HG03095 (cell line): Measurements from ENCODE around the gene CPHXL2.

Source experiments
- ATAC-seq: cut with Tn5 transposase; IDR thresholded peaks from one replicate; pipeline ENCODE4 v1.9.1; 2021; ENCODE audit warnings: moderate library complexity; ENCODE audit not compliant: unreplicated experiment

The CPHXL2 gene

DNA sequence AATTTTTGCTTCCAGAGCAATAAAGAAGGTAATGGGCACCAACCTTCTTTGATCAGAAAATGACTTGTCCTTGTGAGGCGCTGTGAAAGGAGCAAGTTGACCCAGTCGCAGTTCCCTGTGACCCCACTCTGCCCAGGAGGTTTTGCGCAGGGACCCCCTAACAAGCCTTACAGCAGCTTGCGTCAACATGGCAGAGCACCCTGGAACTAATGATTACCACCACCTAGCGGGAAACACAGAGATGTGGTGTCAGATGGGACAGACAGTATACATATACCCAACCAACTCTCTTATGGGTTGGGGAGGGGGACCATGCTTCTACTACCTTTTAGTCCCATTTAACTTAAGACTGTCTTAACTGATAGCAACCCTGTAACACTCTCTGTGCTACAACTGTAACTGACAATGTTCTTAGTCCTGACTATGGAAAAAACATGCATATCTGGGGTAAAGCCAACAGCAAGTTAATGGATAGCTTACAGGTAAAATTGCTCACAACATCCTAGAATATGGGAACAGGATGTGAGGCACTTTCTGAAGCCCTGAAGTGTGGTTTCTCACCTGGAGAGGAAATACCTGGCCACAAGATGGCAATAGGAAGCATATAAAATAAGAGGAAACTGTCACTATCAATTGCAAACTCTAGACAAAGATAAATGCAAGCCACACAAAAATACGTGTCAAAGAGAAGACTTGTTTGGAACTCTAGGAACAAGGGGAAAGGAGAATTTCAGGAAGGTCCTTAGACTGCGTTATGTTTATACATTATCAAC, 32.4 kb downstream of the CPHXL2 start:
- no peak for ATAC-seq

DNA sequence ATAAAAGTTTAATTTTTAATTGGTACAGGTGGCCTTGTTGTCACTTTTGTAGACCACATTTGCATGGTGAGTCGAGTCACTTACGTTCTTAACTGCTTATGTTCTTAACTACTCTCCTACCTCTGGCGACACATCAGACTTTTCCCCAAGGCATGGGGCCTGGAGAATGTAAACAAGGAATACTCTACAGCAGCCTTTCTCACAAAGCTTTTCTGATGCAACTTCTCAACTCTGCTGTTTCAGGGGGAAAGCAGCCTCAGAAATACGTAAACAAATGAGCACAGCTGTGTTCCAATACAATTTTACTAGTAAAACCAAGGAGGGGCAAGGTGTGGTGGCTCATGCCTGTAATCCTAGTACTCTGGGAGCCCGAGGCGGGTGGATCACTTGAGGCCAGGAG, 36.2 kb downstream of the CPHXL2 start:
- ATAC-seq: no peak

DNA sequence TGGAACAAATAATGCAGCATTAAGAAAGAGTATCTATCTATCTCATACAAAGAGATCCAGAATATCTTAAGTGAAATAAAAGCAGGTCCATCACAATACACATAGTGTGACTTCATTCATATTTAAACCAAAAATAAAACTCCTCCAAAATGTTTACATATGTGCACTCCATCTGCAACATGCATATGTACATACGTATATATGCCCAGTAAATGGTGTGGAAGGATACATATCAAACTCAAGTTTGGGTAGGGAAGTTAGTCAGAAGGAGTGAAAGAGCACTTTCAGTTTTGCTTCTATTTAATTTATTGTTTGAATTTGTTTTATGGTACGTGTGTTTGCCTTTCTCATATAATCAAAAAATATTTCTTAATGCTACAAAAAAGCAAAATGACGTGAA, 41.8 kb downstream of the CPHXL2 start:
- ATAC-seq: no peak

DNA sequence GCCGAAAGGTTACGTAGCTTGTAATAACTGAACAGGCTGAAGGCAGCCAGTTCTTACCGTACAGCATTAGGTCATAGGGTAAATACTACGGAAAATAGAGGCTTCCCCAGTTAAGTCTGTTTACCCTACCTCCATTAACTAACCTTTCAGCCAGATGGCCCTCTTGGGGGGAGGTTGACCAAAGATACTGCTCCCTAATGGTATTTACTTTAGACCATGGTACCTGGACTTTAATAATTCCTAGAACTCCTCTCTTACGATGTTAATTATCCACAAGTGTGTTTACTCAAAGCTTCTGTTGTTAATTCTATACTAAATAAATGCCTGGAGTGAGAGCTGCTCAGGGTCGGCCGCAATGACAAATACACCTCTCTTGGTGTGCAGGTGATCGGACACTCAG, 44.0 kb downstream of the CPHXL2 start:
- ATAC-seq: no peak

DNA sequence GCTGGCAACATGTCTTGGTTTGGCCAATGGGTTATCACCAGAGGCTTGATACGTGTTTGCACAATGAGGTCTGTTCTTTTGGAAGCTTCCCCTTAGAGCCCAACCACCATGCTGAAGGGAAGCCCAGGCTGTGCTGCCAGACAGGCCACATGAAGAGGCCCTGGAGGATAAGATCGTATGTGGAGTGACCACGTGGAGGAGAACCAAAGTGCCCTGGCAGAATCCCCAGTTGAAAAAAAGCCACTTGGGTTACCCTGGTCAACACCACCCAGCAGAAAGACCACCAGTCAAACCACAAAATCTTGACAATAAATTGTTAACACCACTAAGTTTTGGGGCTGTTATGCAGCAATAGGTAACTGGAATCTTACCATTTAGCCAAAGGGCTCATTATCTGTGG, 46.8 kb downstream of the CPHXL2 start:
- no peak for ATAC-seq

DNA sequence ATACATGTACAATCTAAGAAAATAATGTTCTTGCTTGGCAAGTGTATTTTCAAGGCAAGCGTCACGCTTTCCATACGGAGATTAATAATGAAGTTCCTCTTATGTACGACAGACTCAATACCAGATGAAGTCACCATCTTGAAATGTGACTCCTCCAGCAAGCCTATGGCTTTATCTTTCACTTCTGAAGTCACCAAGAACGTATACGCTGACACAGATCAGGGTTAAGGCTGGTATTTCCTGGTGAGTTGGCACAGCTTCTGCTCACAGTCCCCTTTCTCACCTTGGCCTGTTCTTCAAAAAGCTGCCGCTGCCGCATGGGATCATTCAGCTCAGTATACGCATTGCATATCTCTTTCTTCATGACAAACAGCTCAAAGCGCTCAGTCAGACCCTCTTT, 47.7 kb downstream of the CPHXL2 start:
- no peak for ATAC-seq

DNA sequence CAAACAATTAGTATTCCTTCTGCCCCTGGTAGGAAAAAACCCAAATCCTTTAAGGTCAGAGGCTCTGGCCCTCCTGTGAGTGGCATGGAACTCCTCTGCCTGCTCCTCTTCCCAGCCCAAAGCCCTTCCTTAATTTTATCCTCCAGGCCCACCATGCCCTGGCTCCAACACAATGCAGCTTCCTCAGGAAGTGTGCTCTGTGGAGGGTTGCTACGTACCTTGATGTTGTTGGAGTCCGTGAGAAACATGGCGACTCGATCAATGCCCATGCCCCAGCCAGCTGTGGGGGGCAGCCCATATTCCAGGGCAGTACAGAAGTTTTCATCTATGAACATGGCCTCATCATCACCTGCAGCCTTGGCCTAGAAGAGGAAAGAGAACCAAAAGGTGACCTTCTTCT, 48.5 kb downstream of the CPHXL2 start:
- no peak for ATAC-seq

DNA sequence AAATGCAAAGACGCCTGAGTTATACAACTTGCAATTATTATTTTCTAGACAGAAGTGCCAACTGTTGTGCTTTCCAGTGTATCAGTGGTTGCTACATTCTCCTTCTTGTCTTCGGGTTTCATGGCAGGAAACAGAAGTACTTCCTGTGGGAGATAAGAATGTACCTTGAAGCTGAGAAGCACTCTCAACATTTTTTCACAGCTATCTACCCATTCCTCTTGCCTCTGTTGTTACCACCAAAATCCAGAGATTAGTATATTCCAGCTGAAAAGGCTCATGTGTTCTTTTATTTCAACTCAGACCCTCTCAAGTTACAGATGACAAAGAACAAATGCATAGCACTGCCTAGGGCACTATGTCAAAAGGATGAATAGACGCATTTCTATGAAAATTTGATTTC, 49.0 kb downstream of the CPHXL2 start:
- no peak for ATAC-seq

DNA sequence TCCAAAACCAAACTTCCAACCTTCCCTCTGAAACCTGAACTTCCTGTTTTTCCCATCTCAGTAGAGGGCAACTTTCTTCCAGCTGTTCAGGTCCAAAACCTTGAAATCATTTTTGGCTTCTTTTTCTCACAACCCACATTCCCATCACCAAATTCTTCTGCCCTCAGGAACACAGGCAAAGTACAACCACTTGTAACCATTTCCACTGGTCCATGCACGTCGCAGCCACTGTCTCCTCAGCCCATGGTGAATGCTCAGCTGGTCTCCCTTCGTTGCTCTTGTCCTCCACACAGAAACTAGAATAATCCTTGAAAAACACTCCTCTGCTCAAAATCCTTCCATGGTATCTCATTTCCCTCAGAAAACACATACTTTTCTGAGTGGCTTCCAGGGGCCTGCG, 50.0 kb downstream of the CPHXL2 start:
- ATAC-seq: no peak

DNA sequence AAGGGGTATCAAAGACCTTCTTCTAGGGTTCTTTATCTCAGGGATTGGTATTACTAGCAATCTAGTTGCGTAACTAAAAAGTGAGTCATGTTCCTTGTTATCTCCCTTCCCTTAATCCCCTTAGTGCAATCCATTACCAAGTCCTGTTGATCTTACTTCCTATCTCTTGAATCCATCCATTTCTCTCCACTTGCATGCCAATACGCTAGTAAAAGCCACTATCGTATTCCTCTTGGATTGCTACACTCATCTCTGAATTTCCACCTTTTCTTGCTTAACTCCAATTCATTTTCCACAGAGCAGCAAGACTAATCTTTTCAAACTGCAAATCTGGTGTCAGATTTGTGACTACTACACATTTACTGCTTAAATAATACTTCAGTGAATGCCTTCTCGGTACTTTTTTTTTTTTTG, 51.9 kb downstream of the CPHXL2 start:
- ATAC-seq: no peak

DNA sequence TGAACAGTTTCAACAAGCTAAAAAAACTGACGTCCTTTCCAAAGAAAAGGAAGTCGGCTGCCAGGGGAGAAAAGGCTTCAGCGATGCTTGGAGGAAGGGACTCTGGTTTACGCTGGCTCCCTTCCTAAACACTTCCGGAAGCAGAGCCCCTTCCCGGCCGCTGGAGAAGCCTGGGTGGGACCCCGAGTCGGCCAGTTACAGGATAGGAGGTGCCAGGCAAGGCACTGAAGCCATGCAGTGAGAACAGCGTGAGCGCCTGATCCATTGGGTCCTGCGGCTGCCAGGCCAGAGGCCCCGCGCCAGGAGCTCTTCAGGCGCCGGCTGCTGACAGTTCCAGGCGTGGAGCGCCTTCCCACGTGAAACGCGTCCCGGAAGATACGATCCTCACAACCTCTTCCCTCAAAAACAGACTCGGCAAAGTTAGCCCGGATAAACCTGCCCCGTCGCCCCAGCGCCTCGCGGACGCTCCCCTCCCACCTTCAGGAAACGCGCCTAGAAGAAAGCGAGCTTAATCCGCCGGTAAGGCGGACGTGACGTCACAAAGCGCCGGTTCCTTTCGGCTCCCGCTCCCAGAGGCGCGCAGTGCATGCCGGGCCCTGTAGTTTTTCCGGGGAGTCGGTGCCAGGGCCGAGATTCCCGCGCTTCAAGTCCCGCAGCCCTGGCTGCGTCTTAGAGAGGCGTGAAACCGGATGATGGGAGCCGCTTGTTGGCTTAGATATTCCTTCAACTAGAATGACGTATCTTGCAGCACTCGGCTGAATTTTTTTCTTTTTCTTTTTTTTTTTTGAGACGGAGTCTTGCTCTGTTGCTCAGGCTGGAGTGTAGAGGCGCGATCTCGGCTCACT, 53.8 kb downstream of the CPHXL2 start, which contains the start of gene ADAT1:
Gene ADAT1 (minus strand): TSS at position 521 of the 845 bp plus-strand sequence. CDS start 2,482 bp downstream, outside the sequence.
- peak; percentile 86 for ATAC-seq

DNA sequence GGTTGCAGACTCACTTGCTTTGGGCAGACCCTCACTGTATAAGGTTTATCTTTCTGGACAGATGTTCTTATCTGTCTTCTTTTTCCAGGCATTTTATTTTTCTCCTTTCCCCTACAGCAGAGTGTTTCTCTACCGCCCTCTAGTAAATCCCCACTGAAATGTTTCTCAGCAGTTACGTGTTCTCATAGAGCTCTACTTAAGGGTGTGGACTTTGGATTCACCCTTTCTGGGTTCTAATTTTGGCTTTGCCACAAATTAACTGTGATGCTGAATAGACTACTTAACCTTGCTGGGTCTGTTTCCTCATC, 55.7 kb downstream of the CPHXL2 start:
- no peak for ATAC-seq

DNA sequence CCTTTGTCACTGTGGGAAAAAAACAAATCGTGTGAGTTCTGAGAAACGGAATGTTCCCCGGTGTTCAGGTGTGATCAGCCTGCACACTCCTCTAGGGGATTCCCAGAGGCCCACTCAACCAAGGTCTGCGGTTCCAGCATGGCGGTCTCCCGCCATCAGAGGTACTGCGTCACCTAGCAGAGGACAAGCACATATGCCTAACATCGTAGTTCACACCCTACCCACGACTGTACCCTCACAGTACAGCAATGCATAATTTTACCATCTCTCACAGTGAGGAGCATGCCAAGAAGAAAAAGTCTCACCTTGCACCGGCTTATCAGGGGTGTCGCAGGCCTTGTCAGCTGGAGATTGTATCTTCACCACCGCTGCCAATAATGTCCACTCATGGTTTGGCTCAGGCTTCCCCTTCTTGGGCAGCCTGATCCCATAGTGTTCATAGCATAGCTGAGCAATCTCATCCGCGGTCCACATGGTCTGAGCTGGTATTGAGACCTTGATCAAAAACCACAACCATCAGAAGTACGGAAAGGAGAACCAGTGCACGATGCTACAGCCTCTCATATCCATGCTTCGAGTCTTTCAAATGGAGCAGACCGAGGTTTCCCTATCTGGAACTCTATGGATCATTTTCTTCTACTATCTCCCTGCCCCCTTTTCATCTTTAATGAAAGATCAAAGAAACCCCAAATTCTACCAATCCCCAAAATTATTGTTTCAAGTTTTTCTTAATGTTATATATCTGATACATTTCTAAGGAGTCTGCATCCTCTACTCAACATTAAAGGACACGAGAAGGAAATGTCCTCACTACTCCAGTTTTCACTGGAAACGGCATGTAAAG, 56.3 kb downstream of the CPHXL2 start:
- ATAC-seq: no peak

DNA sequence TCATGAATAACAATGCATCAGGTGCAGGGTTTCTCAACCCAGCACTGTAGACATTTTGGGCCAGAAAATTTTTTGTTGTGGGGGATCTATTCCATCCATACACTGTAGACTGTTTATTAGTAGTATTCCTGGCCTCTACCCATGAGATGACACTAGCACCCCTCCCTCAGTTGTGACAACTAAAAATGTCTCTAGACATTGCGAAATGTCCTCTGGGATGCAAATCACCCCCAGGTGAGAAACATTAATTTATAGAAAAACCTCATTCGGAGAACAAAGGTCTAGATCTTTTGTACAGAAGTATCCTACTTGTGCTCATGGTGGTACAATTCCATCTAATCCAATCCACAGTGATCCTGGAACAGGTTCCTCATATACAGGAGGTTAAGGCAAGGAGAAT, 58.0 kb downstream of the CPHXL2 start:
- no peak for ATAC-seq

DNA sequence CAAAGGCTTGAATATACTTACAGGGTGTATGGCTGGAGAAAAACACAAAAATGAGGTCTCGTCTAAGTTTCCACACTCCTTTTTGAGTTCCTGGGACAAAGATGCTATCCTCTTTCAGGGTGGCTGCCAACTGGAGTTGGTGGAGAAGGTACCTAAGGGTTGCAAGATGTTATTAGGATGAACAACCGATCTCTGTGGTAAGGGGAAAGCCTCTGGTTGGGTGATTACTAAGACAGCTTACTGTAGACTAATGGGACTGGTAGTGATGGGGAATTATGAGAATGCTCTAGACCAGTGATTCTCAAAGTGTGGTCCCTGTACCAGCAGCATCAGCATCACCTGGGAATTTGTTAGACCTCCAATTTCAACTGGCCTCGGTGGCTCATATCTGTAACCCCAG, 59.7 kb downstream of the CPHXL2 start:
- no peak for ATAC-seq

DNA sequence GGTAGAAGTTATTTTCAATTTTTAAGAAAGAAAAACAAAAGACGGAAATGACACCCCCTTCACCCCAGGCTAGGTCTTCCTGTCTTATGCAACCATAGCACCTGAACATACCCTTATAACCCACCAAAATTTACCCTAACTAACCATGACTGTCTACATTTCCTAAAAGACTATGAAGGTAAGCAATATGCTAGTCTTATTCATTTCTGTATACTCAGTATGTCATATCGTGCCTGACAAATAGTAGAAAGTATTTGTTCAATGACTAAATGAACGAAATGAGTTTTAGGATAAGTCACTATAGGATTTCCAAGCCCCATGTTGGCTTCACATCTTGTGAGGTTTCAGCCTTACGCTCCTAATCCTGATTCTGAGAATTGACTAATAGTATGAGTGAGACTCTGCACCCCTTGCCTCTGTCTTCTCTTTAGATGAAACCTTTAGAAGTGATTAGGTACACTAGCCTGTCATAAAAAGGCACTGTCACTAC, 60.2 kb downstream of the CPHXL2 start:
- no peak for ATAC-seq

DNA sequence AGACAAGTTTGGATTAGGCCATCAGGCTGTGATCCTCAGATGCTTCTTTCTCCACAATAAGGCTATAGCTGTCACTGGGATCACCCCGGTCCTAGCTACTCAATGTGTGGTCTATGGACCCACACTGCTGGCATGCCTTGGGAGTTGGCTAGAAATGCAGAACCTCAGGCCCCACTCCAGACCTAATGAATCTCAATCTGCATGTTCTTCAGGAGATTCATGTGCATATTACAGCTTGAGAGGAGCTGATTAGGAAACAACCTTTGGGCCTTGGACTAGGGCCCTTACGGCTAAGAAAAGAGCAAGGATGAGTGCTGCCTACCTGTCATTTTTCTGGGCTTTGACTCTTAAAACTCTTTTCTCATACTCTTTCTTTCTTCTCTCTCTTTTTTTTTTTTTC, 61.2 kb downstream of the CPHXL2 start:
- no peak for ATAC-seq

DNA sequence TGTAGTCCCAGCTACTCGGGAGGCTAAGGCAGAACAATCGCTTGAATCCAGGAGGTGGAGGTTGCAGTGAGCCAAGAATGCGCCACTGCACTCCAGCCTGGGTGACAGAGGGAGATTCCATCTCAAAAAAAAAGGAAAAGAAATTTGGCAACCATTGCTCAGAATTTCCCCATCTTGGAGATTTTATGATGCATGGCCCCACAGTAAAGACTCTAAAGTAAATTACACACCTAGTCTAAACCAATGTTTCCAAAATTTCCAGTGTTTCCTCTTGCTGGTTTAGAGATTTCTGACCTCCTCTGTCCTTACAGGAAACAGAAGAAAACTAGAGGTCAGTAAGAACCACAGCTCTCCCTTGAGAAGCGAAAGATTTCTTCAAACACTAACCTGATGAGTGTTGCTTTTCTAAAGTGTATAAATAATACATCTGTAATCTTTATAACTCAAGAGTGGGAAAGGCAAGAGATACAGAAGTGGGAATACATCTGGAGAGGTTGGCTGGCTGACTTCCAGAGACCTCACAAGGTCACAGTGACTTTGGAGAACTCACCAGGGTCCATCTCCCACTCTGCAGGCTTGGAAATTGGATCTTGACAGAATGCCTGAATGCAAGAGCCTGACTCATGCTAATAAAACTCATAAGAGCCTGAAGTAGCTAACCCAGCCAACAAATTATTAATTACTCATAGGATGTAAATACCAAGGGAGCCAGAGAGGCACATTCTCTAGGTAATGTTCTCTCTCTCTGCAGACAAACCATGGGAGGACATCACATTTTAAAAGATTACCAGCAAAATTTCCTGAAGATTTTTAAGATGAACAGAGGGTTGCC, 62.5 kb downstream of the CPHXL2 start:
- ATAC-seq: no peak
